PFSK-1 (cell line): ENCODE measurements around the gene JAKMIP1.

Experiments
- POLR2AphosphoS5 ChIP-seq: IDR thresholded peaks from 2 replicates; pipeline ENCODE4 v1.6.1; 2012; ENCODE audit warnings: low read depth, mild to moderate bottlenecking, control low read depth, low read length, moderate library complexity
- SIN3A ChIP-seq: IDR thresholded peaks from 2 replicates; pipeline ENCODE4 v1.6.1; 2012; ENCODE audit warnings: mild to moderate bottlenecking, low read length, moderate library complexity, borderline replicate concordance; ENCODE audit not compliant: insufficient read depth
- TAF1 ChIP-seq: IDR thresholded peaks from 2 replicates; pipeline ENCODE4 v1.6.1; 2012; ENCODE audit warnings: low read length, control low read depth, borderline replicate concordance; ENCODE audit not compliant: insufficient read depth
- TF ChIP-seq, protein P1 (sequence below), 2 experiments: IDR thresholded peaks; 2 replicates each; pipeline versions ENCODE4 v1.6.1 to v1.8.0; 2011 to 2012; ENCODE audit warnings: low read depth in 2 of 2, low read length in 2 of 2, control low read depth in 1 of 2, inconsistent platforms in 1 of 2, mild to moderate bottlenecking in 1 of 2, moderate library complexity in 1 of 2; ENCODE audit not compliant: insufficient read depth in 1 of 2

DNA sequence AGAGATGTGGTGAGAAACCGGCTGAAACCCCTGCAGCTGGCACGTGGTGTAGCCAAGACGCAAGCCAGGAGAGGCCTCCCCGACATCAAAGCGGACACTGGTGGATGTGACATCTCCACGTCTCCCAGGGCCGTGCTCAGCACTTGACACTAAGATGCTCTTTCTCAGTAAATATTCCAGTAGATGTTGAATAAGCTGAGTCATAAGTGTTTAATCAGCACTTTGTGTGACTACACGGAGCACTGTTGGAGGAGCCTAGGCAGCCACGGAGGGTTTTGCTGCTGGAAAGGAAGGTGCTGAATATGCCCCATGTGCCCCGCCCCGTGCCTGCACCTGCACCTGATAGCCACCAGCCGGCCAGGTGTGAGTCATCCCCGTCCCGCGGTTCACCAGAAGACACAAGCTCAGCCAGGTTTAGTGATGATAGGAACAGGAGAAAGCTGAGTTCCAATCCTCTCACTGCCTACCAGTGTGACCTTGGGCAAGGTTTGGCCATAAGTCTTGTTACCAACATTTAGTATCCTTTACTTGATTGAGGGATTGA is 153.1 kb downstream of the JAKMIP1 start:
- TF ChIP-seq POLR2AphosphoS5 (no peak), TAF1 (no peak), SIN3A (no peak)
- TF ChIP-seq, protein P1, sequence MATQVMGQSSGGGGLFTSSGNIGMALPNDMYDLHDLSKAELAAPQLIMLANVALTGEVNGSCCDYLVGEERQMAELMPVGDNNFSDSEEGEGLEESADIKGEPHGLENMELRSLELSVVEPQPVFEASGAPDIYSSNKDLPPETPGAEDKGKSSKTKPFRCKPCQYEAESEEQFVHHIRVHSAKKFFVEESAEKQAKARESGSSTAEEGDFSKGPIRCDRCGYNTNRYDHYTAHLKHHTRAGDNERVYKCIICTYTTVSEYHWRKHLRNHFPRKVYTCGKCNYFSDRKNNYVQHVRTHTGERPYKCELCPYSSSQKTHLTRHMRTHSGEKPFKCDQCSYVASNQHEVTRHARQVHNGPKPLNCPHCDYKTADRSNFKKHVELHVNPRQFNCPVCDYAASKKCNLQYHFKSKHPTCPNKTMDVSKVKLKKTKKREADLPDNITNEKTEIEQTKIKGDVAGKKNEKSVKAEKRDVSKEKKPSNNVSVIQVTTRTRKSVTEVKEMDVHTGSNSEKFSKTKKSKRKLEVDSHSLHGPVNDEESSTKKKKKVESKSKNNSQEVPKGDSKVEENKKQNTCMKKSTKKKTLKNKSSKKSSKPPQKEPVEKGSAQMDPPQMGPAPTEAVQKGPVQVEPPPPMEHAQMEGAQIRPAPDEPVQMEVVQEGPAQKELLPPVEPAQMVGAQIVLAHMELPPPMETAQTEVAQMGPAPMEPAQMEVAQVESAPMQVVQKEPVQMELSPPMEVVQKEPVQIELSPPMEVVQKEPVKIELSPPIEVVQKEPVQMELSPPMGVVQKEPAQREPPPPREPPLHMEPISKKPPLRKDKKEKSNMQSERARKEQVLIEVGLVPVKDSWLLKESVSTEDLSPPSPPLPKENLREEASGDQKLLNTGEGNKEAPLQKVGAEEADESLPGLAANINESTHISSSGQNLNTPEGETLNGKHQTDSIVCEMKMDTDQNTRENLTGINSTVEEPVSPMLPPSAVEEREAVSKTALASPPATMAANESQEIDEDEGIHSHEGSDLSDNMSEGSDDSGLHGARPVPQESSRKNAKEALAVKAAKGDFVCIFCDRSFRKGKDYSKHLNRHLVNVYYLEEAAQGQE (IDR thresholded peaks at IDR 0.05; ENCODE audit: insufficient read depth in 1 of 2, low read depth in 2 of 2, low read length in 2 of 2) = no peak
